Tibial nerve (tissue), 4 donors: ENCODE results near the gene ABLIM2. TPM values are rescaled to one million over a fixed set of nuclear protein-coding genes. Genes with fewer than 3 reads are reported as not detected.

Experiments used
- DNase-seq, 2 donors: peaks; one replicate each; pipeline ENCODE4 v3.0.0-alpha.2; 2019; ENCODE audit warnings: low spot score in 2 of 2
- H3K27ac ChIP-seq, 4 donors: fragments of 200-600 bp; sonication (generic) in 3 of 4; one replicate each; pipeline ENCODE4 v1.5.1; 2017 to 2019; ENCODE audit warnings: mild to moderate bottlenecking in 1 of 4
- H3K27me3 ChIP-seq, 2 donors: fragments of 200-600 bp; sonication (generic) in 1 of 2; one replicate each; pipeline versions ENCODE4 v1.5.1 to v1.6.0; 2017 to 2019
- H3K36me3 ChIP-seq, 3 donors: fragments of 200-600 bp; sonication (generic); one replicate each; pipeline ENCODE4 v1.5.1; 2018 to 2019
- H3K4me1 ChIP-seq, 4 donors: fragments of 200-600 bp; sonication (generic) in 3 of 4; one replicate each; pipeline ENCODE4 v1.5.1; 2017 to 2019
- H3K4me3 ChIP-seq, 4 donors: fragments of 200-600 bp; sonication (generic) in 3 of 4; one replicate each; pipeline ENCODE4 v1.5.1; 2017 to 2019; ENCODE audit warnings: mild to moderate bottlenecking in 1 of 4, moderate library complexity in 1 of 4
- H3K9me3 ChIP-seq, 4 donors: fragments of 200-600 bp; sonication (generic) in 3 of 4; one replicate each; pipeline ENCODE4 v1.5.1; 2017 to 2019
- CTCF ChIP-seq, 5 experiments: fragments of 200-600 bp in 3 of 5; fragments of 450-650 bp in 2 of 5; sonication (generic) in 3 of 5; IDR thresholded peaks; one replicate each; pipeline ENCODE4 v1.5.1; 2016 to 2019; ENCODE audit warnings: antibody characterized with exemption in 5 of 5, mild to moderate bottlenecking in 3 of 5, moderate library complexity in 2 of 5
- EP300 ChIP-seq, 2 donors: sonication (generic); formaldehyde crosslinking; IDR thresholded peaks; one replicate each; pipeline ENCODE4 v1.6.1; 2017; ENCODE audit warnings: antibody characterized with exemption in 2 of 2, mild to moderate bottlenecking in 1 of 2
- POLR2A ChIP-seq, 2 donors: fragments of 450-650 bp; IDR thresholded peaks; one replicate each; pipeline ENCODE4 v1.6.1; 2017; ENCODE audit warnings: antibody characterized with exemption in 2 of 2, mild to moderate bottlenecking in 2 of 2, moderate library complexity in 2 of 2
- WGBS, 2 donors: methylation state at CpG; one replicate each; pipeline ENCODE4 v1.1.5; 2018; 5-methylcytosine and 5-hydroxymethylcytosine counted together
- total RNA-seq, 4 donors: library from RNA; depleted of rRNA; stranded (reverse); fragments of >200 nt; gene quantifications; one replicate each; pipeline ENCODE4 v1.1.0, GENCODE V29; 2016

Gene ABLIM2
- total RNA-seq, 4 donors from 2014 or later, result 29.1 to 125 (median 41.7) TPM

- H3K9me3 ChIP-seq, result no peaks in the 10 kb centered on the region
- WGBS, 2 donors, result 80 to 90% methylated on average over 21 of the region's 21 CpGs
- H3K36me3 ChIP-seq, result peaks cover 0 to 9% (median 0%) of the 10 kb centered on the region in 3 donors
- TF ChIP-seq EP300 (IDR thresholded peaks at IDR 0.05), result no peak
- H3K4me1 ChIP-seq, result peaks cover 0 to 23% (median 9%) of the 10 kb centered on the region in 4 donors
- H3K4me3 ChIP-seq, result no peak overlapping the region
- H3K27ac ChIP-seq, result no peak overlapping the region
- H3K27me3 ChIP-seq, result no peaks in the 10 kb centered on the region
- no peak for DNase-seq
Observed at GRCh38 chr4:8047837-8048678, 110.6 kb downstream of the ABLIM2 start.

- no peak overlapping the region for H3K27ac ChIP-seq
- H3K9me3 ChIP-seq, result no peaks in the 10 kb centered on the region
- peaks cover 0 to 9% (median 0%) of the 10 kb centered on the region in 3 donors for H3K36me3 ChIP-seq
- WGBS, 2 donors, result 88 to 92% methylated on average over 17 of the region's 20 CpGs
- DNase-seq, result no peak
- H3K4me3 ChIP-seq, result no peak overlapping the region
- H3K27me3 ChIP-seq, result no peaks in the 10 kb centered on the region
- TF ChIP-seq CTCF (IDR thresholded peaks at IDR 0.05) (no peak), POLR2A (IDR thresholded peaks at IDR 0.05) (no peak), EP300 (IDR thresholded peaks at IDR 0.05) (no peak)
- peaks cover 0 to 21% (median 9%) of the 10 kb centered on the region in 4 donors for H3K4me1 ChIP-seq
Observed at GRCh38 chr4:8046925-8047541, 111.6 kb downstream of the ABLIM2 start.

- Histone ChIP-seq H3K9me3 (no peaks in the 10 kb centered on the region), H3K4me3 (no peak overlapping the region), H3K4me1 (peaks cover 0 to 11% (median 7%) of the 10 kb centered on the region in 4 donors), H3K36me3 (peaks cover 0 to 9% (median 0%) of the 10 kb centered on the region in 3 donors), H3K27me3 (no peaks in the 10 kb centered on the region), H3K27ac (no peak overlapping the region)
- WGBS, 2 donors, result 92 to 98% methylated on average over 7 of the region's 7 CpGs
- DNase-seq, result no peak
- TF ChIP-seq POLR2A (IDR thresholded peaks at IDR 0.05), result no peak
- no peak for TF ChIP-seq CTCF (IDR thresholded peaks at IDR 0.05)
- TF ChIP-seq EP300 (IDR thresholded peaks at IDR 0.05), result no peak
Observed at GRCh38 chr4:8045909-8046308, 112.7 kb downstream of the ABLIM2 start.

- H3K27ac ChIP-seq, result no peak overlapping the region
- no peak overlapping the region for H3K4me3 ChIP-seq
- H3K36me3 ChIP-seq, result peaks cover 0 to 9% (median 0%) of the 10 kb centered on the region in 3 donors
- no peak for DNase-seq
- no peaks in the 10 kb centered on the region for H3K27me3 ChIP-seq
- no peaks in the 10 kb centered on the region for H3K4me1 ChIP-seq
- no peaks in the 10 kb centered on the region for H3K9me3 ChIP-seq
- WGBS, 2 donors, result 50 to 51% methylated on average over 15 of the region's 15 CpGs
- TF ChIP-seq POLR2A (IDR thresholded peaks at IDR 0.05) (no peak), EP300 (IDR thresholded peaks at IDR 0.05) (no peak), CTCF (IDR thresholded peaks at IDR 0.05) (no peak)
Observed at GRCh38 chr4:8044699-8045098, 113.9 kb downstream of the ABLIM2 start.

GRCh38 chr4:8044244-8044643, 114.4 kb downstream of the ABLIM2 start:
- H3K36me3 ChIP-seq, result peaks cover 0 to 9% (median 0%) of the 10 kb centered on the region in 3 donors
- DNase-seq, result no peak
- no peak overlapping the region for H3K27ac ChIP-seq
- no peaks in the 10 kb centered on the region for H3K9me3 ChIP-seq
- no peak for TF ChIP-seq POLR2A (IDR thresholded peaks at IDR 0.05)
- no peak for TF ChIP-seq CTCF (IDR thresholded peaks at IDR 0.05)
- no peak for TF ChIP-seq EP300 (IDR thresholded peaks at IDR 0.05)
- no peak overlapping the region for H3K4me3 ChIP-seq
- H3K4me1 ChIP-seq, result no peaks in the 10 kb centered on the region
- WGBS, 2 donors, result 87 to 91% methylated on average over 7 of the region's 7 CpGs
- H3K27me3 ChIP-seq, result no peaks in the 10 kb centered on the region
